Globus pallidus (tissue), 1 donor: ENCODE data around the gene VPREB1.
"Not testable (repeated sequence)": the region's sequence is repeated elsewhere in the genome, so short reads cannot be mapped to it uniquely, and the experiment has no call there.

Experiments used
- DNase-seq: peaks from one replicate; pipeline ENCODE4 v3.0.0-alpha.2; 2015; ENCODE audit warnings: low spot score

The VPREB1 gene

GRCh38 chr22:22245935-22246525 is 1.4 kb downstream of the VPREB1 start:
- DNase-seq = no peak

- DNase-seq = no peak
Measured at GRCh38 chr22:22246706-22247105, 2.1 kb downstream of the VPREB1 start.

- no peak for DNase-seq
Measured at GRCh38 chr22:22248878-22249277, 4.3 kb downstream of the VPREB1 start.

GRCh38 chr22:22250651-22251050 is 6.1 kb downstream of the VPREB1 start:
- not testable (repeated sequence) for DNase-seq

- not testable (repeated sequence) for DNase-seq
Measured at GRCh38 chr22:22256133-22256532, 11.5 kb downstream of the VPREB1 start.

GRCh38 chr22:22258597-22259415 is 14.2 kb downstream of the VPREB1 start:
- DNase-seq = not testable (repeated sequence)

GRCh38 chr22:22260169-22260568 is 15.6 kb downstream of the VPREB1 start:
- DNase-seq = not testable (repeated sequence)

GRCh38 chr22:22260586-22260985 is 16.0 kb downstream of the VPREB1 start:
- not testable (repeated sequence) for DNase-seq

GRCh38 chr22:22262332-22263074 is 17.9 kb downstream of the VPREB1 start:
- DNase-seq = not testable (repeated sequence)

- DNase-seq = not testable (repeated sequence)
Measured at GRCh38 chr22:22263823-22264222, 19.2 kb downstream of the VPREB1 start.

- DNase-seq = not testable (repeated sequence)
Measured at GRCh38 chr22:22270036-22270676, 25.6 kb downstream of the VPREB1 start.

GRCh38 chr22:22277423-22277822 is 32.8 kb downstream of the VPREB1 start:
- DNase-seq = not testable (repeated sequence)

GRCh38 chr22:22284962-22285756 is 40.6 kb downstream of the VPREB1 start:
- not testable (repeated sequence) for DNase-seq

- DNase-seq = not testable (repeated sequence)
Measured at GRCh38 chr22:22286390-22287105, 42.0 kb downstream of the VPREB1 start.

- DNase-seq = not testable (repeated sequence)
Measured at GRCh38 chr22:22287106-22287626, 42.6 kb downstream of the VPREB1 start.

GRCh38 chr22:22289666-22290065 is 45.1 kb downstream of the VPREB1 start:
- not testable (repeated sequence) for DNase-seq

- not testable (repeated sequence) for DNase-seq
Measured at GRCh38 chr22:22291129-22291806, 46.7 kb downstream of the VPREB1 start.

- not testable (repeated sequence) for DNase-seq
Measured at GRCh38 chr22:22292656-22293055, 48.1 kb downstream of the VPREB1 start.

GRCh38 chr22:22293436-22293835 is 48.9 kb downstream of the VPREB1 start:
- not testable (repeated sequence) for DNase-seq

- not testable (repeated sequence) for DNase-seq
Measured at GRCh38 chr22:22294641-22295040, 50.1 kb downstream of the VPREB1 start.
